Parathyroid adenoma (tissue), 2 donors: Measurements from ENCODE around the gene HCFC2.

Experiments used
- H2AFZ ChIP-seq: fragments of 300-600 bp; sonication (generic); one replicate; pipeline ENCODE4 v1.7.0; 2017; ENCODE audit warnings: antibody characterized with exemption, mild to moderate bottlenecking
- H3K27ac ChIP-seq: fragments of 300-600 bp; sonication (generic); one replicate; pipeline ENCODE4 v1.7.0; 2017
- H3K27me3 ChIP-seq: fragments of 300-600 bp; sonication (generic); one replicate; pipeline ENCODE4 v1.7.0; 2017; ENCODE audit warnings: low read length; ENCODE audit not compliant: control insufficient read depth, insufficient read depth
- H3K36me3 ChIP-seq: fragments of 300-600 bp; sonication (generic); one replicate; pipeline ENCODE4 v1.7.0; 2017; ENCODE audit warnings: low read length; ENCODE audit not compliant: control insufficient read depth, insufficient read depth
- H3K4me1 ChIP-seq: fragments of 300-600 bp; sonication (generic); one replicate; pipeline ENCODE4 v1.7.0; 2017; ENCODE audit warnings: control low read depth
- H3K4me2 ChIP-seq: fragments of 300-600 bp; sonication (generic); one replicate; pipeline ENCODE4 v1.7.0; 2017; ENCODE audit warnings: low read length
- H3K4me3 ChIP-seq: fragments of 300-600 bp; sonication (generic); one replicate; pipeline ENCODE4 v1.7.0; 2017; ENCODE audit warnings: low read depth, low read length
- H3K79me2 ChIP-seq: fragments of 300-600 bp; sonication (generic); one replicate; pipeline ENCODE4 v1.7.0; 2017; ENCODE audit warnings: control low read depth
- H3K9ac ChIP-seq: fragments of 300-600 bp; sonication (generic); one replicate; pipeline ENCODE4 v1.7.0; 2017; ENCODE audit warnings: mild to moderate bottlenecking
- H3K9me3 ChIP-seq: fragments of 300-600 bp; sonication (generic); one replicate; pipeline ENCODE4 v1.7.0; 2017; ENCODE audit warnings: low read length; ENCODE audit not compliant: control insufficient read depth
- CTCF ChIP-seq: fragments of 300-600 bp; sonication (generic); IDR thresholded peaks from one replicate; pipeline ENCODE4 v1.7.0; 2017; ENCODE audit warnings: antibody characterized with exemption, mild to moderate bottlenecking
- donor health status: primary hyperparathyroidism.

HCFC2 gene

GRCh38 chr12:104056419-104056972 lies 7.8 kb upstream of the HCFC2 start:
- H3K4me1 ChIP-seq, result peaks cover 11% of the 10 kb centered on the region
- no peaks in the 10 kb centered on the region for H3K9me3 ChIP-seq
- no peak for TF ChIP-seq CTCF
- no peaks in the 10 kb centered on the region for H3K79me2 ChIP-seq
- peak overlapping the region; percentile 55 for H3K27ac ChIP-seq
- no peaks in the 10 kb centered on the region for H3K27me3 ChIP-seq
- H3K4me3 ChIP-seq, result no peak overlapping the region
- peak overlapping the region; percentile 73 for H2AFZ ChIP-seq
- H3K36me3 ChIP-seq, result no peaks in the 10 kb centered on the region
- H3K4me2 ChIP-seq, result no peak overlapping the region
- H3K9ac ChIP-seq, result no peak overlapping the region

GRCh38 chr12:104057771-104058197 lies 6.5 kb upstream of the HCFC2 start:
- peak; percentile 57 for TF ChIP-seq CTCF
- Histone ChIP-seq H3K79me2 (no peaks in the 10 kb centered on the region), H3K9ac (no peak overlapping the region), H3K27me3 (no peaks in the 10 kb centered on the region), H3K4me3 (no peak overlapping the region), H3K4me2 (no peak overlapping the region), H2AFZ (no peak overlapping the region), H3K9me3 (no peaks in the 10 kb centered on the region), H3K4me1 (peaks cover 11% of the 10 kb centered on the region), H3K36me3 (no peaks in the 10 kb centered on the region), H3K27ac (no peak overlapping the region)

- TF ChIP-seq CTCF, result no peak
- Histone ChIP-seq H2AFZ (no peak overlapping the region), H3K79me2 (no peaks in the 10 kb centered on the region), H3K4me2 (no peak overlapping the region), H3K27ac (no peak overlapping the region), H3K4me1 (peaks cover 15% of the 10 kb centered on the region), H3K36me3 (no peaks in the 10 kb centered on the region), H3K9me3 (no peaks in the 10 kb centered on the region), H3K4me3 (no peak overlapping the region), H3K9ac (no peak overlapping the region), H3K27me3 (no peaks in the 10 kb centered on the region)
Measured at GRCh38 chr12:104058802-104059201, 5.5 kb upstream of the HCFC2 start.

GRCh38 chr12:104059963-104060362 lies 4.4 kb upstream of the HCFC2 start:
- no peaks in the 10 kb centered on the region for H3K9me3 ChIP-seq
- H3K9ac ChIP-seq, result no peak overlapping the region
- H3K27ac ChIP-seq, result no peak overlapping the region
- no peak overlapping the region for H3K4me3 ChIP-seq
- peaks cover under 1% of the 10 kb centered on the region for H3K79me2 ChIP-seq
- H3K36me3 ChIP-seq, result no peaks in the 10 kb centered on the region
- no peak overlapping the region for H2AFZ ChIP-seq
- TF ChIP-seq CTCF, result no peak
- H3K27me3 ChIP-seq, result no peaks in the 10 kb centered on the region
- H3K4me2 ChIP-seq, result no peak overlapping the region
- peaks cover 15% of the 10 kb centered on the region for H3K4me1 ChIP-seq

- no peak overlapping the region for H3K4me3 ChIP-seq
- no peak overlapping the region for H3K9ac ChIP-seq
- H3K4me2 ChIP-seq, result no peak overlapping the region
- no peak for TF ChIP-seq CTCF
- no peak overlapping the region for H2AFZ ChIP-seq
- no peaks in the 10 kb centered on the region for H3K36me3 ChIP-seq
- no peaks in the 10 kb centered on the region for H3K27me3 ChIP-seq
- peaks cover 11% of the 10 kb centered on the region for H3K4me1 ChIP-seq
- H3K27ac ChIP-seq, result no peak overlapping the region
- H3K79me2 ChIP-seq, result peaks cover 5% of the 10 kb centered on the region
- no peaks in the 10 kb centered on the region for H3K9me3 ChIP-seq
Measured at GRCh38 chr12:104060791-104061190, 3.5 kb upstream of the HCFC2 start.
